Ureter (tissue), 1 donor: ENCODE measurements around the gene BCAS3. TPM values are rescaled to one million over a fixed set of nuclear protein-coding genes. Genes with fewer than 3 reads are reported as not detected.

Experiments
- DNase-seq: peaks from one replicate; pipeline ENCODE4 v3.0.0-alpha.2; 2020; ENCODE audit warnings: low spot score
- total RNA-seq: library from RNA; stranded (reverse); gene quantifications from one replicate; pipeline ENCODE4 v1.2.4, GENCODE V29; 2023
- donor health status: DM: yes; HTN: yes; CAD: no.

BCAS3 gene
- total RNA-seq, 1 donor from 2014 or later: 57.9 TPM

GRCh38 chr17:61395983-61396585, 718.4 kb downstream of the BCAS3 start:
- DNase-seq: no peak

DNA sequence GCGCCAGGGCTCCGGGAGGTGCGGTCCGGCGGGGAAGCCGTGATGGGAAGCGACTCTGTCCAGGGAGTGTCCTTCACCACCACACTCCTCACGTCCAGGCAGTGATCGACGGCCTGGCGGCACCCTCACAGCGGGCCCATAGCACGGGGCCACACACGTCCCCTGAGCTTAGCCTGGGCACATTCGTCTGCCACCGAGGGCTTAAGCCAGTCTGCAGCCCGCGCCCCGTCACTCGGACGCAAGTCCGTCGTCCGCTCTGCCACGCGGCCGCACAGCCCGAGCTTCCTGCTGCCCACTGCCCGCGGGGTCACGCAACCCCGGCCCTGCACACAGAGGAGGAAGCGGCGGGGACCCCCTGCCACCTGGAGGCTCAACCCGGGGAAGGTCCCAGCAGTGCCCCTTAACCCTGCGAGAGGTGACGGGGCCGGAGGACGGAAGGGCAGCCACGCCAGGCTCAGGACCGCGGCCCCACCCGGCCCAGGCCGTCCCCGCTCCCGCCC, 719.0 kb downstream of the BCAS3 start:
- no peak for DNase-seq

GRCh38 chr17:61397086-61397842, 719.6 kb downstream of the BCAS3 start:
- no peak for DNase-seq

DNA sequence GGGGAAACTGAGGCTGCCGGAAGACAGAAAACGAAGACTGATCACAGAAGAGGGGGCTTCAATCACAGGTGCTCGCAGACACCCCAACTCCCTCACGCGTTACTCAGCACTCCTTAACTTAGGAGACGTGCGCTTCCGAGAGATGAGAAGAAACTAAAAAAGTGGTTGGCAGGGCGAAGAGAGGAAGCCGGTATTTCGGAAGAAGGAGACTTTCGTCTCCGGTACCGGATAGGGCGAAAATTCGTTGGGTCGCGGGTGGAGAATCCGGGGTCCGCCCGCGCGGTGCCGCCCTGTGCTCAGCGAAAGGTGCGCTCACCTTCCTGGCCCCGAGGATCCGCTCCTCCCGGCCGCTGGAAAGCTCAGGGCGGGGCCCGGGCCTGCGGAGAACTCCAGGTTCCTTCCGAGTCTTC, 721.1 kb downstream of the BCAS3 start:
- DNase-seq: no peak

GRCh38 chr17:61399131-61400065, 721.7 kb downstream of the BCAS3 start, which contains the start of gene TBX2:
TBX2 (plus strand) TSS chr17:61399843; CDS start chr17:61400177, 334 bp downstream.
- peak; percentile 95 for DNase-seq

DNA sequence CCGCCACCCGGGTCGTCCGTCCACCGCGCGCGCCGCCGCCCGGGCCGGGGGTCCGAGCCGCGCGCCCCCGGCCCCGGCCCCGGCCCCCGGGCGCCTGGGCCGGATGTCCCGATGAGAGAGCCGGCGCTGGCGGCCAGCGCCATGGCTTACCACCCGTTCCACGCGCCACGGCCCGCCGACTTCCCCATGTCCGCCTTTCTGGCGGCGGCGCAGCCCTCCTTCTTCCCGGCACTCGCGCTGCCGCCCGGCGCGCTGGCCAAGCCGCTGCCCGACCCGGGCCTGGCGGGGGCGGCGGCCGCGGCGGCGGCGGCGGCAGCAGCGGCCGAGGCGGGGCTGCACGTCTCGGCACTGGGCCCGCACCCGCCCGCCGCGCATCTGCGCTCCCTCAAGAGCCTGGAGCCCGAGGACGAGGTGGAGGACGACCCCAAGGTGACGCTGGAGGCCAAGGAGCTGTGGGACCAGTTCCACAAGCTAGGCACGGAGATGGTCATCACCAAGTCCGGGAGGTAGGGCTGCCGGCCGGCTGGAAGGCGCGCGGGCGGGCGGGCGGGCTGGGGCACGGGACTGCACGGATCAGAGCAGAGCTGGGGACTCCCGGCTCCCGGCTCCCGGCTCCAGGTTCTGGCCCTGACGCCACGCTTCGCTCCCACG, 722.5 kb downstream of the BCAS3 start:
- no peak for DNase-seq

- DNase-seq: no peak
Measured at GRCh38 chr17:61400717-61401388, 723.2 kb downstream of the BCAS3 start.

GRCh38 chr17:61401389-61402072, 723.9 kb downstream of the BCAS3 start:
- no peak for DNase-seq

GRCh38 chr17:61402073-61402541, 724.5 kb downstream of the BCAS3 start:
- no peak for DNase-seq

GRCh38 chr17:61402978-61403800, 725.5 kb downstream of the BCAS3 start:
- no peak for DNase-seq

- DNase-seq: no peak
Measured at GRCh38 chr17:61403801-61404662, 726.4 kb downstream of the BCAS3 start.

- DNase-seq: no peak
Measured at GRCh38 chr17:61404663-61404912, 726.9 kb downstream of the BCAS3 start.

DNA sequence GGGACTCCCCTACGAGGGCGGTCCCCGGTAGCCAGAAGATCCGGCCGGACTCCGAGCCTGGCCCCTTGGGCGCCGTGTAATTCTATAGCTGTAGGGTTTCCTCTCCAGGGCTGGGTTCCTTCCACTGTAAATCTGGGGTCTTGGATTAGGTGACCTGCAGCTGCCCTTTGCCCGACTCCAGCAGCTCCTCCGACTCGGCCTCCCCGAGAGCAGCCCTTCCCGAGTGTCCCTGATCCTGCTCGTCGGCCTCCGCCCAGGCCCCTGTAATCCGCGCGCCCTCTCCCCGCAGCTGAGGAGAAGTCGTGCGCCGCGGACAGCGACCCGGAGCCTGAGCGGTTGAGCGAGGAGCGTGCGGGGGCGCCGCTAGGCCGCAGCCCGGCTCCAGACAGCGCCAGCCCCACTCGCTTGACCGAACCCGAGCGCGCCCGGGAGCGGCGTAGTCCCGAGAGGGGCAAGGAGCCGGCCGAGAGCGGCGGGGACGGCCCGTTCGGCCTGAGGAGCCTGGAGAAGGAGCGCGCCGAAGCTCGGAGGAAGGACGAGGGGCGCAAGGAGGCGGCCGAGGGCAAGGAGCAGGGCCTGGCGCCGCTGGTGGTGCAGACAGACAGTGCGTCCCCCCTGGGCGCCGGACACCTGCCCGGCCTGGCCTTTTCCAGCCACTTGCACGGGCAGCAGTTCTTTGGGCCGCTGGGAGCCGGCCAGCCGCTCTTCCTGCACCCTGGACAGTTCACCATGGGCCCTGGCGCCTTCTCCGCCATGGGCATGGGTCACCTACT, 727.4 kb downstream of the BCAS3 start:
- DNase-seq: no peak

DNA sequence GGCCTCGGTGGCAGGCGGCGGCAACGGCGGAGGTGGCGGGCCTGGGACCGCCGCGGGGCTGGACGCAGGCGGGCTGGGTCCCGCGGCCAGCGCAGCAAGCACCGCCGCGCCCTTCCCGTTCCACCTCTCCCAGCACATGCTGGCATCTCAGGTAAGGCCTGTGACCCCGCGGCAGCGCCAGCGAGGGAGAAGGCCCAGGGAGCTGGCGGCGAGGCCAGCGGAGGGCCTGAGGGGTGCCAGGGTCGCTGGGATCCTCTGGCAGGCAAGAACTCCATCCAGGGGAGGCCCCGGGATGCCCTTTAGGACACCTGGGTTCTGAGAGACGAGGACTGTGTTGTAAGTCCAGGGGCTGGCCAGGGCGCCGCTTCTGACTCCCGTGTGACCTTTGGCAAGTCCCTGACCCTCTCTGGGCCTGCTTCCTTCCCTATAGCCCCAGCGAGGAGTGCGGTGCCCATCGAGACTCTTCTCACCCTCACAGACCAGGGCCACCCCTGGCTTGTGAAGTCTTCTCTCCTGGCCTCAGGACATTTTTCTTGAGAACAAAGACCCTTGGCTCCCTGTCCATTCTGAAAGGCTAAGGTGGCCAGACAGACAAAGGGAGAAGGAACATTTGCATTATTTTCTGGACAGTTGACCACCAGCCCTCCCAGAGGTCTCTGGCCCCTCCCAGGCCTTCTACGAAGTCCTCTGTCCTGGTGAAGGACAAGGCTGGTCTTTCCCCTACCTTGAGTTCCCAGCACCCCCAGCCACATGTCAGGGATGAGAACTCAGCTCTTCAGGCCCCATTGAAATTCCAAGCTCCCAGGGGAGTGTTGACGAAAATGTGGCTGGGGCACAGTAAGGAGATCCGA, 728.3 kb downstream of the BCAS3 start:
- DNase-seq: no peak

GRCh38 chr17:61406537-61406845, 728.8 kb downstream of the BCAS3 start:
- DNase-seq: no peak

DNA sequence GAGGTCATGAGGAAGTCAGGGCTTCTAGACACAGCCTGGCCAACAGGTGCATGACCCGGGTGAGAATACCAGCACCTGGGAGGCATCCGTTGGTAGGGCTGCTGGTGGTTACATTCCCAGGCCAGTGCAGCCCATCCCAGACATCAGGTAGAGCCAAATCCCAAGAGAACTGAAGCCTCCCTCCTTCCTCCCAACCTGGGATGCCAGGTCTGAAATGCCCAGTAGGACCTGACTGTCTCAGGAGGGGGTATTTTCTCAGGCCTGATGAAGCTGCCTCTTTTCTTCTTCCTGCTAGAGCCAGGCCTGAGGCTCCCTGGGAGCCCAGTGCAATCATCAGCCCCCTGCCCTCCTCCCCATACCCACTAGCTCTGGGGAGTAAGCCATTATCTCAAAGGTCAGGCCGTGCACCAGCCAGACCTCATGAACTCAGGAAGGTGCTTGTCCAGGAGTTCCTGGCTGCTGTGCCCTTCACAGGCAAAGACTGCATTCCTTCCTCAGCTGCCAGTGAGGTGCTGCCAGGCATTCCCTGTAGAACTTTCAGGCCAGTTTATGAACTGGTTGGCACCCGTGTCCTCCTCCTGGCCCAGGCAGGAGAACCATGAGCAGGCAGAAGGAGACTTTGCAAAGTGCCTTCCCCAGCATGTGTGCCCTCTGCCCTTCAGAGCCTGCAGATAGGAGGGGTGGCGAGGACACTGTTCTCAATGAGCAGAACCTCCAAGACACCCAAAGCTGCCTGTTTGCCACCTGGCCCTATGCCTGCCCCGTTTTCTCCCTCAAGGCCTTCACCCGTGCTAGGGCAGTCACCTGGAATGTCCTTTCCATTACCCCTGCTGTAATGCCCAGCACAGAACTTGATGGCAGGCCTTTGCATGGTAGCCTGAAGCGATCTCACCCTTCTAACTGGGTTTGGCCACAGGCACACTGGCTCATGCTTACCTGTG, 729.6 kb downstream of the BCAS3 start:
- peak; percentile 43 for DNase-seq
